Skeletal muscle satellite cell (primary cell): ENCODE measurements around the gene KRTAP5-1.

Experiments
- H3K27me3 ChIP-seq: 2 replicates; pipeline ENCODE4 v1.7.0; 2013; ENCODE audit warnings: low read length; ENCODE audit not compliant: control insufficient read depth, insufficient read depth
- H3K36me3 ChIP-seq: 2 replicates; pipeline ENCODE4 v1.7.0; 2013; ENCODE audit warnings: mild to moderate bottlenecking, control low read depth, low read length; ENCODE audit not compliant: insufficient read depth
- H3K4me1 ChIP-seq: 2 replicates; pipeline ENCODE4 v1.7.0; 2013; ENCODE audit warnings: low read length; ENCODE audit not compliant: control insufficient read depth, insufficient read depth
- H3K4me2 ChIP-seq: 2 replicates; pipeline ENCODE4 v1.7.0; 2013; ENCODE audit warnings: mild to moderate bottlenecking, low read length
- H3K4me3 ChIP-seq: 2 replicates; pipeline ENCODE4 v1.7.0; 2013; ENCODE audit warnings: low read length
- H3K9ac ChIP-seq: 2 replicates; pipeline ENCODE4 v1.7.0; 2013; ENCODE audit warnings: mild to moderate bottlenecking, low read depth, low read length, moderate library complexity
- H3K9me3 ChIP-seq: replicated peaks from 2 replicates; pipeline ENCODE4 v1.7.0; 2013; ENCODE audit warnings: mild to moderate bottlenecking, control low read depth, low read length

Gene KRTAP5-1

DNA sequence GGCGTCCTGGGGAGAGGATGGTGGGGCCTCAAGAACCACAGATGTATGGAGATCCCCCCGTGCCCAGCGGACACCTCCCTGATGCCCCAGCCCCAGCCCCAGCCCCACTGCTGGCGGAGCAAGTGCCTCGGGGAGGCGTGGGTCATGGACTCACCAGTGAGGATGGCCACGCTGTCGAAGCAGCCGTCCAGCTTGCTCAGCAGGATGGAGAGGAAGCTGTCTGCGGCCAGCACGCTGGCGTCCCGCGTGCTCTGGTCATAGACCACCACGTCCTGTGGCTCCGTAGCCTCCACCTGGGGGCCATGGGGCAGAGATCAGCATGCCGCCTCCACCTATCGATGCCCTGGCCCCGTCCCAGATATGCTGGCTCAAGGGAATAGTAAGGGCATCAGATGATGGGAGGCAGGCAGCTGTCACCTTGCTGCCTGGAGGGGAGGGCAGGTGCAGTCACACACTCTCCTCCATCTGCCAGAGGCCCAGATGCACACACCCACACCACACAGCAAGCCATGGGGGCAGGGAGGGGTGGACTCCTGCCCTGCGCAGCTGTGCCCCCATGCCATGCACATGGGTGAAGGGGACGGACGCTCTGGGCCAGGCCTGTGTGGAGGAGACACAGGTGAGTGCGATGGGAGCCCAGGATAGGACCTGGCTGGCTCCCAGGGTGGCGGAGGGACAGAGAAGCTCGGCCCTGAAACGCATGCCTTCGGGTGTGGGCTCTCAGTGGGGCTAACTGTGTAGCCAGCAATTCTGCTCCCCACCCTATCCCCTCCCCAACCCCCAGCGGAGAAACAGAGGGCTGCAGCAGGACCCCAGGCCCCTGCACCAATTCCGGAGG is 21.2 kb downstream of the KRTAP5-1 start:
- Histone ChIP-seq H3K4me3 (no peak overlapping the region), H3K9ac (no peak overlapping the region), H3K36me3 (no peaks in the 10 kb centered on the region), H3K9me3 (no peaks in the 10 kb centered on the region), H3K4me2 (no peak overlapping the region), H3K4me1 (peaks cover 18% of the 10 kb centered on the region), H3K27me3 (peaks cover 9% of the 10 kb centered on the region)

DNA sequence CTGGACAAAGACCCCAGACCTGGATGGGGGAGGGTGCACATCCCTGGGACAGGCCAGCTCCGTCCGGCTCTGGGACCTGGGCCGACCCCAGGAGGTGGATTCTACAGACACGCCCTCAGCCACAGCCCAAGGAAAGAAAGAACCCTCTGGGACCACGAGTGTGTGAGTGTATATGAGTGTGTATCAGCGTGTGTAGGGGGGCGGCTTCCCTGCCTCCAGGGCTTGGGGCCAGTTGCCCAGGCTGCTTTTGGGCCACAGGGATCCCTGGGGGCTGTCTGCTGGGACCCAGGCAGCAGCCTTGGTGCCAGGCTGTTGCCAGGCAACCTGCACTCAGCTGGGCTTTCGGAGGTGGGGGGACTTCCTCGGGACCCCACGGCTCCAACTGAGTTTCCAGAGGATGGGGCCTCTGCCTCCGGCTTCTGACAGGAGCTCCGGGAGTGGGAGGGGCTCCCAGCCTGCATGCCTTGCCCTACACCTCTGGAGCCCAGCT is 21.9 kb downstream of the KRTAP5-1 start:
- Histone ChIP-seq H3K4me2 (no peak overlapping the region), H3K4me3 (no peak overlapping the region), H3K27me3 (peaks cover 9% of the 10 kb centered on the region), H3K4me1 (peaks cover 25% of the 10 kb centered on the region), H3K36me3 (no peaks in the 10 kb centered on the region), H3K9ac (no peak overlapping the region), H3K9me3 (no peaks in the 10 kb centered on the region)

DNA sequence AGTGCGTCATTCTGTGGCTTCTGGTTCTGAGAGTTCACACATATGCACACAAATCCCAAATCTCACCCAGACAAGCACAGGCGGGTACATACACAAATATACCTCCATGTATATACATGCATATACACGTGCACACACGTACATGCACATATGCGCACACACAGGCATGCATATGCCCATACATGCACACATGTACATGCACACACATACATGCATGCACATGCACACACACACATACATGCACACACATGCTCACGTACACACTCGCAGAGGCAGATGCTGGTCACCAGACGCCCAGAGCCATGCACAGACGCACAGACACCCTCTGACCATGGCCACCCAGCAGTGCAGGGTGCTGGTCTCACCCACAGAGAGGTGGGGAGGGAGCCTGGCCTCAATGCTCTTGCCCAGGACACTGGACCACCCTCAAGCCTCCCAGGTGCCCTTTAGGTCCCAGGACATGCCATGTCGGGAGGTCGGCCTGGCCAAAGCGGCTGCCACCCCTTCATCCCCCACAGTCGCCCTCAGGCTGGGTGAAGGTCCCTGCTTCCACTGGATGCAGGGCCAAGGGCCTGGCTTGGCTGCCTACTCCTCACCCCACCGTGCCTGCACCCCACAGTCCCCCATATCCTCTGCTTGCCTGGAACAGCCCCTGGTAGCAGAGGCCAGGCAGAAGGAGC is 22.5 kb downstream of the KRTAP5-1 start:
- Histone ChIP-seq H3K4me1 (peaks cover 26% of the 10 kb centered on the region), H3K9ac (no peak overlapping the region), H3K4me3 (no peak overlapping the region), H3K27me3 (peaks cover 9% of the 10 kb centered on the region), H3K4me2 (no peak overlapping the region), H3K9me3 (no peaks in the 10 kb centered on the region), H3K36me3 (no peaks in the 10 kb centered on the region)

DNA sequence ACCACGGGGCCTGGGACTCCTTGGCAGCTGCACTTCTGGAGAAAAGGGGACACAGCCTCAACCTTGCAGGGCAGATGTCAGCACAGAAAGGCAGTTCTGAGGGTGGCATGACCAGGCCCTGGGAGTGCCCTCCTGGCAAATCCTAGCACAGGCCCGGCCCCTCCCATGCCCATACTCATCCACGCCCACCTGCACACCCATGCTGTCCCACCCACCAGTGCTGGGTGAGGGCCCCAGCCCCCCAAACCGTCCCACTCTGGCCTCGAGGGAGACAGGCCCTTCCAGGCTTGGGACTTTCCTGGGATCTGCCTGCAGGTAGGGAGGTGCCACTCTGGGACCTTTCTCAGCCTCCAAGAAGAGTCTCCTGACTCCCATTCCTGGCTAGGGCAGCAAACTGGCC is 23.1 kb downstream of the KRTAP5-1 start:
- Histone ChIP-seq H3K4me2 (no peak overlapping the region), H3K36me3 (no peaks in the 10 kb centered on the region), H3K4me1 (peaks cover 26% of the 10 kb centered on the region), H3K9me3 (no peaks in the 10 kb centered on the region), H3K4me3 (no peak overlapping the region), H3K9ac (no peak overlapping the region), H3K27me3 (peaks cover 9% of the 10 kb centered on the region)

DNA sequence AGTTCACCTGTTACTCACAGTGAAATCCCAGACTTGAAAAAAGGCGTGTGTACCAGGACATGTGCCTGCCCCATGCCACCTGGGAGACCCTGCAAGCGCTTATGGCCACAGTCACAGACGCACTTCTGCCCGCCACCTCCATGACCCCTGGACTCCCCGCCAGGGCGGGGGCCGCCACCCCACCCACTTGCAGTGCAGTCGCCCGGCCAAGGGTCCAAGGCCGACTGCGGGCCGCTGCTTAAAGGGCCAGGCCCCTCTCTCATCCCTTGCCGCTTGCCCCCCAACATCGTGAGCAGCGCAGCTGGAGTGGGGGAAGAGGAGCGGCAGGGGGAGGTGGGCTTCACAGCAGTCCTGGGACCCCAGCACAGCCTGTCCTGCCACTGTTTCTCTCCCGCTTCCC is 23.8 kb downstream of the KRTAP5-1 start:
- no peak overlapping the region for H3K9ac ChIP-seq
- peaks cover 26% of the 10 kb centered on the region for H3K4me1 ChIP-seq
- H3K9me3 ChIP-seq, result no peaks in the 10 kb centered on the region
- H3K27me3 ChIP-seq, result peaks cover 9% of the 10 kb centered on the region
- H3K4me2 ChIP-seq, result no peak overlapping the region
- H3K4me3 ChIP-seq, result no peak overlapping the region
- no peaks in the 10 kb centered on the region for H3K36me3 ChIP-seq

DNA sequence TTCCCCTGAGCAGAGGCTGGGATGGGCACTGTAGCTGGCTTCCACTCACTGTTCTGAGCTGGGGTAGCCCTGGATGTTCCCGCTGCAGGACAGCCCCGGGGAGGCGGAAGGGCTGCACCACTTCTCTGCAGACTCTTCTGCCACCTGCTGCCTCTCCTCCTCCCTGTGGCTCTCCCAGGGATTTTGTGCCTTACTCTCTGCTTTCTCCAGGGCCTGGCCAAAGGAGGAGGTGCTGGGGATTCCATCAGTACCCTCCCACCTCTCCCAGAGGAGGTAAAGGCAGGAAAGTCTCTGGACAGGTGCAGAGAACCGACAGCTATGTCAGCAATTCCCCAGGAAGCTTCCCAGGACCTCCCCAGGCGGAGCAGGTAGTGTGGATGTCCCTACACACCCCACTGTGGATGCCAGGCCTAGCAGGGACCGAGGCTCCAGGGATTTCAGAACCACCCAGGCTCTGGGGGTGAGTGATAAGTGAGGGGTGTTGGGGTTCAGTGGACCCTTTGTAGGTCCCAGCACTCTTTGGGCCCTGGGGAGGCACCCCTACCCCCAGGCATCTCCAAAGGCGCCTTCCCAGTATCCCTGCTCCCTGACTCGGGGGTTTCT is 24.3 kb downstream of the KRTAP5-1 start:
- no peaks in the 10 kb centered on the region for H3K36me3 ChIP-seq
- peaks cover 5% of the 10 kb centered on the region for H3K27me3 ChIP-seq

DNA sequence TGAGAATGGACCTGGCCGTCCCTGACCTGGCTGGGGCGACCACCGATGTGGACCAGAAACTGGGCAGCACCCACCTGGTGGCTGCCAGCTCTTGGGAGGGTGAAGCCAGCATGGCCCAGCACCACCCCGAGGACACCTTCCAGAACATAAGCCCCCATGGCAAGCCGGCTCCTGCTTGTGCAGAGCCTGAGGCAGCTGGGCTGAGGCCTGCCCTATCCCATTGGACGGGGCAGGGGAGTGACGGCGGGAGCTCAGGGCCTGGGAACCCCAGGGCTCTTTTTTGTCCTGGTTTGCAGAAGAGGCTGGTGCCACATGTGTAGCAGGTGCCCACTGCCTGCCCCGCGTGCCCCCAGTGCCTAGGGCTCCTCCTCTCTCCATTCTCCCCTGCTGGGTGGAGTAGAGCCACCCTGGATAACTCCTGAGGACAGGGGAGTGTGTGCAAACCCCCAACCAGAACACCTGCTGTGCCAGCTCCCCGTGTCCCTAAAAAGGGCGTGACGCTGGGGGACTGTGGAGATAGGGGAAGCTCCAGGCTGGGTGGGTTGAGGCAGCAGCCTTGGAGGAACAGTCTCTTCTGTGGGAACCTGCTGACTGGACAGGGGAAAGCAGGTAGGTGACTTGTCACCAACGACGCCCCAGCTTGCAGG is 25.0 kb downstream of the KRTAP5-1 start:
- no peaks in the 10 kb centered on the region for H3K9me3 ChIP-seq

More for the DNA sequence above, 24.3 kb downstream of the KRTAP5-1 start:
- H3K9ac ChIP-seq, result no peak overlapping the region
- H3K4me3 ChIP-seq, result no peak overlapping the region
- no peak overlapping the region for H3K4me2 ChIP-seq
- H3K4me1 ChIP-seq, result peaks cover 26% of the 10 kb centered on the region
- no peaks in the 10 kb centered on the region for H3K9me3 ChIP-seq

DNA sequence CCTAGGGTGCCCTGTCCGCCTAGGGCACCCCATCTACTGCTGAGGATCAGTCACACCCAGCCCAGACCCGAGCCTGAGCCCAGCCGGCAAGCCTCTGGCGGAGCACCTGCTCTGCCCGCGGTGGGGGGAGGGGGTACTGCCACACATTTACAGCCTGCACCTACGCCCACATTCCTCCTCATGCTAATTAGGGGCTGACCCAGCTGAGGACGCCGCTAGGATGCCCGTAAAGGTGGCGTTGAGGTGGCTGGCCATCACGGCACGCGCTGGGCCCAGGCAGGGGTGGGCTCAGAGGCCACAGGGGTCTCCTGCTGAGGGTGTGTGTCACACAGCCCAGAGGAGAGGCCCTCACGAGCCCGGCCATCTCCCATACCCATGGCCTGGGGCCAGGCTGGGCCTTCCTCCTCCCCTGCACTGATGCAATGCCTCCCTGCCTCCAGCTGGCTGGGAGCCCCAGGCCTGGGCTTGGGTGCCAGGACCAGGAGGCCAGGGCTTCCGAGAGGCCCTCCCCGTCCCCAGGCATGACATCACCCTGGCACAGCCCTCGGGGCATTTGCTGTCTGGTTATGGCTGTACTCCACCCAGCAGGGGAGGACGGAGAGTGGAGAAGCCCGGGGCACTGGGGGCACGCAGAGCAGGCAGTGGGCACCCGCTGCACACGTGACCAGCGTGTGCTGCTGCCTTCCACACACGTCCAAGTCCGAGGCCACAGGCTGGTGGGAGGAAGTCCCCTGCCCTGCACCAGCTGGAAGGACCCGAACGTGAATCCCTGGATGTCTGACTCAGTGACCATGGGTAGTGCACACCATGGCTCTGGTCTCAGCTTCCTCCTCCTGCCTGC is 25.8 kb downstream of the KRTAP5-1 start:
- no peak overlapping the region for H3K4me3 ChIP-seq
- no peaks in the 10 kb centered on the region for H3K27me3 ChIP-seq
- H3K4me1 ChIP-seq, result peaks cover 22% of the 10 kb centered on the region
- no peaks in the 10 kb centered on the region for H3K9me3 ChIP-seq
- H3K9ac ChIP-seq, result peak overlapping the region; percentile 11
- H3K4me2 ChIP-seq, result peak overlapping the region; percentile 48
- no peaks in the 10 kb centered on the region for H3K36me3 ChIP-seq

More for the DNA sequence above, 25.0 kb downstream of the KRTAP5-1 start:
- Histone ChIP-seq H3K4me2 (peak overlapping the region; percentile 48), H3K9ac (no peak overlapping the region), H3K27me3 (no peaks in the 10 kb centered on the region), H3K4me3 (no peak overlapping the region), H3K4me1 (peaks cover 26% of the 10 kb centered on the region), H3K36me3 (no peaks in the 10 kb centered on the region)

DNA sequence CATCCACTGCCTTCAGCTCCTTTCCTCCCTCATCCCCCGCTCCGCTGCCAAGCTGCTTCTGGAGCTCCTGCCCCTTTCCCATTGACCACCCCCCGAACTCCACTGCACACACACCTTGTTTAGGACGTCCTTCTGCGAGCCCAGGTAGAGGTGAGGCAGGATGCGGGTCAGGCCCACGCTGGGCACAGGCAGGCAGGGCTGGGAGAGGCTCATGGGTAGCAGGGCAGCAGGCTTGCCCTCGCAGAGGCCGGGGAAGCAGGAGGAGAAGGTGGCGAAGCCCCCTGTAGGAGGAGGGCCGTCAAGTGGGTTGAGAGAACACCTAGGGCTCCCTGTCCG is 26.3 kb downstream of the KRTAP5-1 start:
- H3K4me1 ChIP-seq, result peaks cover 19% of the 10 kb centered on the region
- H3K4me2 ChIP-seq, result peak overlapping the region; percentile 48
- H3K9me3 ChIP-seq, result no peaks in the 10 kb centered on the region
- no peaks in the 10 kb centered on the region for H3K36me3 ChIP-seq
- H3K4me3 ChIP-seq, result peak overlapping the region; percentile 15
- H3K27me3 ChIP-seq, result no peaks in the 10 kb centered on the region
- peak overlapping the region; percentile 11 for H3K9ac ChIP-seq

DNA sequence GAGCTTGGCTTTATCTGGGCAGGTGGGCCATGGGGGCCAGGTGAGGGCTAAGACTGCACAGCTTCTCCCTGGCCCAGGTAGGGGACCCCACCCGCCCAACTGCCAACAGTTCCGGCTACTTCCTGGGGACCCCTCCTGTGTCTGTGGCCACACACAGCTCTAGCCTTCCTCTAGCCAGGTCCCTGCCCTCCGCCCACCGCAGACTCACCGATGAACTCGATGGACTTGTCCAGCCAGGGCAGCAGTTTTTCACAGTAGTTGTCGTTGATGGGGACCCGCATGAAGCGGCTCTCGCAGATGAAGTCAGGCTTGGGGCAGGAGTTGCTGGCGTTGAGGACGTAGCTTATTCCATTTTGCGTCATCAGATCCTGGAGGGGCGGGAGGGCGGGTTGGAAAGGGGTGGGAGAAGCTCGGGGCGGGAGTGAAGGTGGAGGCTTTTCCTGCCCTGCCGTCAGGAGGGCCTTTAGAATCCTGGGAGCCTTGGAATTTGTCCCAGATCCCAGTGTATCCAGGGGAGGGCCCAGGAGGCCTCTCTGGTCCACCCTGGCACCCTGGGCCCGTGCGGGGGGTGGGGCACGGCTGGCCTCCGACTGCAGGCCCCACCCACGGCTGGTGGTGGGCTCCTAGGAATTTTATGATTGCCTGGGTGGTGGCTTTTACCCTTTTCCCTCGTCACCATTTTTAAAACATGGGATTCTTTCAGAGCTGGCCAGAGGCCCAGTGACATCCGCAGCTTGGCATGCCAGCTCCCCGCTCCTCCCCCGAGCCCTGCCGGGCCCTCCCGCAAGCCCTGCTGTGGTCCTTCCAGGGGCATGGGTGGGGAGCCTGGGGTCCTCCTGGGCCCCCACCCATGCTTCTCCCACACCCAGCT is 26.9 kb downstream of the KRTAP5-1 start:
- peak overlapping the region; percentile 63 for H3K4me2 ChIP-seq
- H3K27me3 ChIP-seq, result no peaks in the 10 kb centered on the region
- peaks cover 19% of the 10 kb centered on the region for H3K4me1 ChIP-seq
- H3K36me3 ChIP-seq, result no peaks in the 10 kb centered on the region
- H3K9ac ChIP-seq, result peak overlapping the region; percentile 58
- peak overlapping the region; percentile 15 for H3K4me3 ChIP-seq
- H3K9me3 ChIP-seq, result no peaks in the 10 kb centered on the region
